H1 (cell line): ENCODE measurements around the gene ABHD10.

Experiments used
- BACH1 ChIP-seq: IDR thresholded peaks from 2 replicates; pipeline ENCODE4 v1.6.1; 2012; ENCODE audit warnings: low read length, improper control_type of control experiment
- EZH2 ChIP-seq: fragments of 200-600 bp; sonication (generic); IDR thresholded peaks from 2 replicates; pipeline ENCODE4 v1.7.1; 2012; ENCODE audit warnings: low read depth, mild to moderate bottlenecking, moderate library complexity, low read length, inconsistent platforms; ENCODE audit not compliant: severe bottlenecking
- GABPA ChIP-seq: IDR thresholded peaks from 2 replicates; pipeline ENCODE4 v1.6.1; 2011; ENCODE audit warnings: mild to moderate bottlenecking, low read length, moderate library complexity, borderline replicate concordance; ENCODE audit not compliant: insufficient read depth
- GTF2F1 ChIP-seq: IDR thresholded peaks from 2 replicates; pipeline ENCODE4 v1.6.1; 2012; ENCODE audit warnings: low read depth, low read length, improper control_type of control experiment, borderline replicate concordance
- JUN ChIP-seq: IDR thresholded peaks from 2 replicates; pipeline ENCODE4 v1.6.1; 2011; ENCODE audit warnings: low read depth, mild to moderate bottlenecking, improper control_type of control experiment, low read length
- MAFK ChIP-seq: IDR thresholded peaks from 2 replicates; pipeline ENCODE4 v1.6.1; 2012; ENCODE audit warnings: low read depth, mild to moderate bottlenecking, improper control_type of control experiment, low read length
- POLR2A ChIP-seq, 2 experiments: IDR thresholded peaks; 1 replicate in 1 of 2; 2 replicates in 1 of 2; pipeline ENCODE4 v1.6.1; 2011; ENCODE audit warnings: low read depth in 2 of 2, low read length in 2 of 2, mild to moderate bottlenecking in 2 of 2; ENCODE audit errors: control extremely low read depth in 1 of 2
- POLR2AphosphoS5 ChIP-seq: IDR thresholded peaks from 2 replicates; pipeline ENCODE4 v1.6.1; 2011; ENCODE audit warnings: low read depth, low read length
- SP1 ChIP-seq: IDR thresholded peaks from 2 replicates; pipeline ENCODE4 v1.6.1; 2011; ENCODE audit warnings: low read depth, low read length
- USF2 ChIP-seq: IDR thresholded peaks from 2 replicates; pipeline ENCODE4 v1.6.1; 2011; ENCODE audit warnings: low read length, improper control_type of control experiment
- YY1 ChIP-seq: IDR thresholded peaks from 2 replicates; pipeline ENCODE4 v1.6.1; 2011; ENCODE audit warnings: low read depth, mild to moderate bottlenecking, low read length
- TF ChIP-seq, protein P1 (sequence below), 3 experiments: IDR thresholded peaks; 1 replicate in 2 of 3; 2 replicates in 1 of 3; pipeline versions ENCODE4 v1.5.1 to v1.6.1; 2011; ENCODE audit warnings: low read length in 3 of 3, mild to moderate bottlenecking in 3 of 3, inconsistent platforms in 2 of 3, low read depth in 1 of 3, moderate library complexity in 1 of 3; ENCODE audit not compliant: insufficient read depth in 1 of 3; ENCODE audit errors: control extremely low read depth in 1 of 3

- TF ChIP-seq GTF2F1 (no peak), SP1 (no peak), POLR2A (IDR thresholded peaks at IDR 0.05; ENCODE audit: control extremely low read depth in 1 of 2, low read depth in 2 of 2, low read length in 2 of 2) (no peak), POLR2AphosphoS5 (no peak), USF2 (no peak), MAFK (no peak), YY1 (no peak), EZH2 (no peak), JUN (no peak), GABPA (no peak), BACH1 (no peak)
- TF ChIP-seq, protein P1, sequence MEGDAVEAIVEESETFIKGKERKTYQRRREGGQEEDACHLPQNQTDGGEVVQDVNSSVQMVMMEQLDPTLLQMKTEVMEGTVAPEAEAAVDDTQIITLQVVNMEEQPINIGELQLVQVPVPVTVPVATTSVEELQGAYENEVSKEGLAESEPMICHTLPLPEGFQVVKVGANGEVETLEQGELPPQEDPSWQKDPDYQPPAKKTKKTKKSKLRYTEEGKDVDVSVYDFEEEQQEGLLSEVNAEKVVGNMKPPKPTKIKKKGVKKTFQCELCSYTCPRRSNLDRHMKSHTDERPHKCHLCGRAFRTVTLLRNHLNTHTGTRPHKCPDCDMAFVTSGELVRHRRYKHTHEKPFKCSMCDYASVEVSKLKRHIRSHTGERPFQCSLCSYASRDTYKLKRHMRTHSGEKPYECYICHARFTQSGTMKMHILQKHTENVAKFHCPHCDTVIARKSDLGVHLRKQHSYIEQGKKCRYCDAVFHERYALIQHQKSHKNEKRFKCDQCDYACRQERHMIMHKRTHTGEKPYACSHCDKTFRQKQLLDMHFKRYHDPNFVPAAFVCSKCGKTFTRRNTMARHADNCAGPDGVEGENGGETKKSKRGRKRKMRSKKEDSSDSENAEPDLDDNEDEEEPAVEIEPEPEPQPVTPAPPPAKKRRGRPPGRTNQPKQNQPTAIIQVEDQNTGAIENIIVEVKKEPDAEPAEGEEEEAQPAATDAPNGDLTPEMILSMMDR (IDR thresholded peaks at IDR 0.05; ENCODE audit: control extremely low read depth in 1 of 3, insufficient read depth in 1 of 3, low read depth in 1 of 3, low read length in 3 of 3), result no peak
Observed at GRCh38 chr3:111949712-111950111, 29.1 kb upstream of the ABHD10 start.
